HCT116 (cell line): ENCODE data around the gene TGFBR1.

Experiments used
- CEBPB ChIP-seq: IDR thresholded peaks from 2 replicates; pipeline ENCODE4 v1.6.1; 2012; ENCODE audit warnings: low read depth
- EZH2 ChIP-seq: fragments of 200-600 bp; sonication (generic); IDR thresholded peaks from 2 replicates; pipeline ENCODE4 v1.6.1; 2017; ENCODE audit warnings: antibody characterized with exemption, mixed run types
- FOSL1 ChIP-seq: IDR thresholded peaks from 2 replicates; pipeline ENCODE4 v1.6.1; 2012; ENCODE audit warnings: low read depth
- POLR2A ChIP-seq: IDR thresholded peaks from 2 replicates; pipeline ENCODE4 v1.7.0; 2011; ENCODE audit warnings: borderline replicate concordance; ENCODE audit not compliant: insufficient read depth, insufficient read length; ENCODE audit errors: extremely low read depth
- POLR2AphosphoS5 ChIP-seq: IDR thresholded peaks from 2 replicates; pipeline ENCODE4 v1.6.1; 2011; ENCODE audit warnings: mild to moderate bottlenecking, low read depth, low read length, moderate library complexity
- SP1 ChIP-seq: IDR thresholded peaks from 2 replicates; pipeline ENCODE4 v1.6.1; 2012; ENCODE audit warnings: low read depth
- TCF7L2 ChIP-seq: IDR thresholded peaks from 2 replicates; pipeline ENCODE4 v1.7.0; 2011; ENCODE audit warnings: borderline replicate concordance, inconsistent platforms; ENCODE audit not compliant: insufficient read depth, insufficient read length; ENCODE audit errors: extremely low read depth
- YY1 ChIP-seq: IDR thresholded peaks from 2 replicates; pipeline ENCODE4 v1.6.1; 2011; ENCODE audit warnings: low read length, low read depth, moderate library complexity, mild to moderate bottlenecking; ENCODE audit not compliant: insufficient replicate concordance; ENCODE audit errors: extremely low read depth
- ZFX ChIP-seq: fragments of 450-650 bp; IDR thresholded peaks from 2 replicates; pipeline ENCODE4 v1.6.1; 2017
- TF ChIP-seq, protein P1 (sequence below): IDR thresholded peaks from 2 replicates; pipeline ENCODE4 v1.6.1; 2012
- TF ChIP-seq, protein P2 (sequence below), 3 experiments: fragments of 200-600 bp in 1 of 3; sonication (generic) in 1 of 3; IDR thresholded peaks in 2 of 3; conservative IDR thresholded peaks in 1 of 3; 2 replicates each; pipeline ENCODE4 v1.5.1; 2012 to 2017; ENCODE audit warnings: low read depth in 2 of 3, low read length in 2 of 3, antibody characterized with exemption in 1 of 3, borderline replicate concordance in 1 of 3, control low read depth in 1 of 3, mild to moderate bottlenecking in 1 of 3, mixed read lengths in 1 of 3, mixed run types in 1 of 3, moderate library complexity in 1 of 3; ENCODE audit not compliant: insufficient read depth in 1 of 3
- TF ChIP-seq, protein P3 (sequence below): IDR thresholded peaks from 2 replicates; pipeline ENCODE4 v1.6.1; 2011; ENCODE audit warnings: mild to moderate bottlenecking, low read length, moderate library complexity; ENCODE audit not compliant: insufficient replicate concordance; ENCODE audit errors: extremely low read depth

DNA sequence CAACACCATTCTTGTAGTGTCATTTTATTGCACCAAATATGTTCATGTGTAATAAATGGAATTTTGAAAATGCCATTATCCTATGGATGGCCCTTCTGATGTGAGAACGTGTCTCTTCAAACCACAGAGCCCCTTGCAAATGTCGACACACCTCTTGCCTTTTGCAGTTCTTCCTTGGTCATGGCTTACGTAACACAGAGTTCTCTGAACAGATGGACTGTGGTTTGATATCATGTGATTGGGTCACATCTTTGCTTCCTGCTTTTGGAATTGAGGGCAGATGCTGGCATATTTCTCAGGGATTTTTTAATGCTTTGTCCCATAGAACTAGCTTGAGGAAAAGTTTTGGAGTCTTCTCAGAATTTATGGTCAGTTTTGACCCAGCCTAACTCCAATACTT, 4.6 kb downstream of the TGFBR1 start:
- TF ChIP-seq, protein P1, sequence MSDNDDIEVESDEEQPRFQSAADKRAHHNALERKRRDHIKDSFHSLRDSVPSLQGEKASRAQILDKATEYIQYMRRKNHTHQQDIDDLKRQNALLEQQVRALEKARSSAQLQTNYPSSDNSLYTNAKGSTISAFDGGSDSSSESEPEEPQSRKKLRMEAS = no peak
- TF ChIP-seq, protein P2, sequence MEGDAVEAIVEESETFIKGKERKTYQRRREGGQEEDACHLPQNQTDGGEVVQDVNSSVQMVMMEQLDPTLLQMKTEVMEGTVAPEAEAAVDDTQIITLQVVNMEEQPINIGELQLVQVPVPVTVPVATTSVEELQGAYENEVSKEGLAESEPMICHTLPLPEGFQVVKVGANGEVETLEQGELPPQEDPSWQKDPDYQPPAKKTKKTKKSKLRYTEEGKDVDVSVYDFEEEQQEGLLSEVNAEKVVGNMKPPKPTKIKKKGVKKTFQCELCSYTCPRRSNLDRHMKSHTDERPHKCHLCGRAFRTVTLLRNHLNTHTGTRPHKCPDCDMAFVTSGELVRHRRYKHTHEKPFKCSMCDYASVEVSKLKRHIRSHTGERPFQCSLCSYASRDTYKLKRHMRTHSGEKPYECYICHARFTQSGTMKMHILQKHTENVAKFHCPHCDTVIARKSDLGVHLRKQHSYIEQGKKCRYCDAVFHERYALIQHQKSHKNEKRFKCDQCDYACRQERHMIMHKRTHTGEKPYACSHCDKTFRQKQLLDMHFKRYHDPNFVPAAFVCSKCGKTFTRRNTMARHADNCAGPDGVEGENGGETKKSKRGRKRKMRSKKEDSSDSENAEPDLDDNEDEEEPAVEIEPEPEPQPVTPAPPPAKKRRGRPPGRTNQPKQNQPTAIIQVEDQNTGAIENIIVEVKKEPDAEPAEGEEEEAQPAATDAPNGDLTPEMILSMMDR (IDR thresholded peaks at IDR 0.05 in 2 of 3, conservative IDR thresholded peaks at IDR 0.05 in 1 of 3; ENCODE audit: borderline replicate concordance in 1 of 3, insufficient read depth in 1 of 3, low read depth in 2 of 3, low read length in 2 of 3) = no peak
- TF ChIP-seq ZFX = no peak
- TF ChIP-seq POLR2AphosphoS5 = no peak
- TF ChIP-seq POLR2A = no peak
- no peak for TF ChIP-seq CEBPB
- TF ChIP-seq SP1 = no peak
- TF ChIP-seq EZH2 = no peak
- TF ChIP-seq FOSL1 = no peak
- TF ChIP-seq, protein P3, sequence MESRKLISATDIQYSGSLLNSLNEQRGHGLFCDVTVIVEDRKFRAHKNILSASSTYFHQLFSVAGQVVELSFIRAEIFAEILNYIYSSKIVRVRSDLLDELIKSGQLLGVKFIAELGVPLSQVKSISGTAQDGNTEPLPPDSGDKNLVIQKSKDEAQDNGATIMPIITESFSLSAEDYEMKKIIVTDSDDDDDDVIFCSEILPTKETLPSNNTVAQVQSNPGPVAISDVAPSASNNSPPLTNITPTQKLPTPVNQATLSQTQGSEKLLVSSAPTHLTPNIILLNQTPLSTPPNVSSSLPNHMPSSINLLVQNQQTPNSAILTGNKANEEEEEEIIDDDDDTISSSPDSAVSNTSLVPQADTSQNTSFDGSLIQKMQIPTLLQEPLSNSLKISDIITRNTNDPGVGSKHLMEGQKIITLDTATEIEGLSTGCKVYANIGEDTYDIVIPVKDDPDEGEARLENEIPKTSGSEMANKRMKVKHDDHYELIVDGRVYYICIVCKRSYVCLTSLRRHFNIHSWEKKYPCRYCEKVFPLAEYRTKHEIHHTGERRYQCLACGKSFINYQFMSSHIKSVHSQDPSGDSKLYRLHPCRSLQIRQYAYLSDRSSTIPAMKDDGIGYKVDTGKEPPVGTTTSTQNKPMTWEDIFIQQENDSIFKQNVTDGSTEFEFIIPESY = no peak
- no peak for TF ChIP-seq YY1
- no peak for TF ChIP-seq TCF7L2
